Right lobe of liver (tissue), 4 donors: Measurements from ENCODE around the gene STX8.

Source experiments
- CTCF ChIP-seq, 4 donors: fragments of 200-600 bp in 3 of 4; fragments of 450-650 bp in 1 of 4; IDR thresholded peaks; one replicate each; pipeline versions ENCODE4 v1.5.1 to v1.8.0; 2016 to 2022; ENCODE audit warnings: antibody characterized with exemption in 4 of 4, mild to moderate bottlenecking in 2 of 4
- POLR2A ChIP-seq: fragments of 450-650 bp; IDR thresholded peaks from one replicate; pipeline ENCODE4 v1.6.1; 2017; ENCODE audit warnings: antibody characterized with exemption, mild to moderate bottlenecking
- donor health status: DM: no; HTN: no; CAD: no.
- donor health status: DM: no; HTN: no; CAD: no.
- donor health status: DM: no; HTN: yes; CAD: no.

GRCh38 chr17:9229826-9230201 is 345.8 kb downstream of the STX8 start:
- TF ChIP-seq CTCF (IDR thresholded peaks at IDR 0.05) = no peak
- TF ChIP-seq POLR2A = no peak
